SK-N-SH (cell line): ENCODE results near the gene LRRC8D. TPM values are rescaled to one million over a fixed set of nuclear protein-coding genes. Genes with fewer than 3 reads are reported as not detected.

ENCODE experiments used
- CTCF ChIA-PET: fragments of 300-600, 350-600 bp; formaldehyde crosslinking; extraction: SDS; loops from one replicate; lab custom pipeline; 2021; lab: Yijun Ruan, JAX
- POLR2A ChIA-PET: fragments of 350-600 bp; sonication (Branson Sonifier 250); formaldehyde crosslinking; extraction: SDS; loops from one replicate; lab custom pipeline; 2020; ENCODE audit warnings: antibody characterized with exemption, inconsistent platforms; lab: Yijun Ruan, JAX
- DNase-seq: peaks from one replicate; pipeline ENCODE4 v3.0.0; 2012
- H2AFZ ChIP-seq: fragments of 200-600 bp; sonication (generic); 2 replicates; pipeline ENCODE4 v1.8.1; 2016; ENCODE audit warnings: antibody characterized with exemption, mild to moderate bottlenecking, low read depth
- H3F3A ChIP-seq: fragments of 200-600 bp; sonication (generic); replicated peaks from 2 replicates; pipeline ENCODE3; 2016; ENCODE audit warnings: antibody characterized with exemption, mild to moderate bottlenecking; ENCODE audit not compliant: insufficient read depth
- H3K27ac ChIP-seq, 2 experiments: fragments of 200-500 bp in 1 of 2; fragments of 200-600 bp in 1 of 2; sonication (Bioruptor generic) in 1 of 2; sonication (generic), shearing (Covaris generic) in 1 of 2; 2 replicates each; pipeline versions ENCODE4 v1.5.1 to v1.6.1; 2014 to 2016; ENCODE audit warnings: low read depth in 2 of 2, inconsistent platforms in 1 of 2, low read length in 1 of 2, mild to moderate bottlenecking in 1 of 2, mixed read lengths in 1 of 2
- H3K27me3 ChIP-seq: fragments of 200-600 bp; sonication (generic), shearing (Covaris generic); 2 replicates; pipeline ENCODE4 v1.6.1; 2016; ENCODE audit warnings: mixed run types; ENCODE audit not compliant: insufficient read depth
- H3K36me3 ChIP-seq, 2 experiments: fragments of 200-500 bp in 1 of 2; fragments of 200-600 bp in 1 of 2; sonication (Bioruptor generic) in 1 of 2; sonication (generic) in 1 of 2; replicated peaks in 1 of 2; 2 replicates each; pipeline versions ENCODE3 to v1.5.1; 2014 to 2016; ENCODE audit warnings: low read length in 1 of 2, mild to moderate bottlenecking in 1 of 2; ENCODE audit not compliant: insufficient read depth in 2 of 2, control insufficient read depth in 1 of 2
- H3K4me1 ChIP-seq, 2 experiments: fragments of 200-500 bp in 1 of 2; fragments of 200-600 bp in 1 of 2; sonication (Bioruptor generic) in 1 of 2; sonication (generic), shearing (Covaris generic) in 1 of 2; 2 replicates each; pipeline versions ENCODE4 v1.5.1 to v1.6.1; 2014 to 2016; ENCODE audit warnings: low read depth in 1 of 2, low read length in 1 of 2, mixed run types in 1 of 2; ENCODE audit not compliant: insufficient read depth in 2 of 2, control insufficient read depth in 1 of 2
- H3K4me2 ChIP-seq: fragments of 200-600 bp; sonication (generic), shearing (Covaris generic); 2 replicates; pipeline ENCODE4 v1.6.1; 2017; ENCODE audit warnings: mixed run types
- H3K4me3 ChIP-seq, 2 experiments: fragments of 200-500 bp in 1 of 2; fragments of 200-600 bp in 1 of 2; sonication (Bioruptor generic) in 1 of 2; sonication (generic), shearing (Covaris generic) in 1 of 2; 2 replicates each; pipeline versions ENCODE4 v1.5.1 to v1.8.1; 2014 to 2016; ENCODE audit warnings: low read depth in 2 of 2, inconsistent platforms in 1 of 2, low read length in 1 of 2, mild to moderate bottlenecking in 1 of 2, mixed read lengths in 1 of 2, moderate library complexity in 1 of 2
- H3K79me2 ChIP-seq: fragments of 200-600 bp; sonication (generic); 2 replicates; pipeline ENCODE4 v1.8.1; 2017; ENCODE audit warnings: mild to moderate bottlenecking; ENCODE audit not compliant: insufficient read depth
- H3K9ac ChIP-seq: fragments of 200-600 bp; sonication (generic); 2 replicates; pipeline ENCODE4 v1.6.1; 2017; ENCODE audit warnings: mixed run types
- H3K9me2 ChIP-seq: fragments of 200-600 bp; sonication (generic); 2 replicates; pipeline ENCODE4 v1.6.1; 2017; ENCODE audit warnings: mixed run types
- H3K9me3 ChIP-seq: fragments of 200-600 bp; sonication (generic); 2 replicates; pipeline ENCODE4 v1.6.1; 2017; ENCODE audit warnings: mixed run types, mild to moderate bottlenecking, moderate library complexity
- H4K20me1 ChIP-seq: fragments of 200-600 bp; sonication (generic); 2 replicates; pipeline ENCODE4 v1.6.1; 2017; ENCODE audit warnings: mild to moderate bottlenecking, mixed run types; ENCODE audit not compliant: insufficient read depth
- CHD2 ChIP-seq: fragments of 150-350 bp; IDR thresholded peaks from 2 replicates; pipeline ENCODE4 v1.6.1; 2018; ENCODE audit warnings: low read length; ENCODE audit not compliant: partially characterized antibody
- EP300 ChIP-seq, 2 experiments: IDR thresholded peaks; 2 replicates each; pipeline versions ENCODE4 v1.4.0 to v1.6.1; 2012; ENCODE audit warnings: borderline replicate concordance in 1 of 2, low read depth in 1 of 2, low read length in 1 of 2
- FOXJ3 ChIP-seq: sonication (generic); formaldehyde crosslinking; IDR thresholded peaks from 2 replicates; pipeline ENCODE4 v1.5.1; 2020; ENCODE audit warnings: mild to moderate bottlenecking, missing genetic modification reagents
- FOXM1 ChIP-seq: IDR thresholded peaks from 2 replicates; pipeline ENCODE4 v1.4.0; 2012; ENCODE audit warnings: low read depth, mild to moderate bottlenecking
- NRF1 ChIP-seq: IDR thresholded peaks from 2 replicates; pipeline ENCODE4 v1.6.1; 2012; ENCODE audit warnings: low read depth, mild to moderate bottlenecking, low read length
- RFX5 ChIP-seq: IDR thresholded peaks from 2 replicates; pipeline ENCODE4 v1.6.1; 2012; ENCODE audit warnings: mild to moderate bottlenecking, improper control_type of control experiment, low read length
- SMC3 ChIP-seq: IDR thresholded peaks from 2 replicates; pipeline ENCODE4 v1.6.1; 2012; ENCODE audit warnings: low read depth, low read length, improper control_type of control experiment
- TCF12 ChIP-seq: IDR thresholded peaks from 2 replicates; pipeline ENCODE4 v1.4.0; 2012
- TEAD4 ChIP-seq: IDR thresholded peaks from 2 replicates; pipeline ENCODE4 v1.4.0; 2012; ENCODE audit warnings: mild to moderate bottlenecking, borderline replicate concordance; ENCODE audit not compliant: insufficient read depth
- WGBS: methylation state at CpG from one replicate; pipeline ENCODE4 v1.1.6; 2017; ENCODE audit warnings: low lambda C conversion rate; 5-methylcytosine and 5-hydroxymethylcytosine counted together
- polyA plus RNA-seq, 3 experiments: library from polyadenylated mRNA; depleted of rRNA; stranded (reverse); fragments of >200 nt; gene quantifications; 2 replicates each; pipeline ENCODE4 v1.2.3, GENCODE V29; 2012
- TF ChIP-seq, protein P1 (sequence below): IDR thresholded peaks from 2 replicates; pipeline ENCODE4 v1.4.0; 2012; ENCODE audit warnings: low read depth, borderline replicate concordance
- TF ChIP-seq, protein P2 (sequence below): IDR thresholded peaks from 2 replicates; pipeline ENCODE4 v1.4.0; 2012; ENCODE audit warnings: low read depth, borderline replicate concordance
- TF ChIP-seq, protein P3 (sequence below): fragments of 150-350 bp; IDR thresholded peaks from 2 replicates; pipeline ENCODE4 v1.6.1; 2017; ENCODE audit warnings: antibody characterized with exemption, low read length, low read depth, borderline replicate concordance

Gene LRRC8D
- polyA plus RNA-seq, 1 of the 3 experiments (the other 2 are of a cell fraction), result 15.0 TPM

DNA sequence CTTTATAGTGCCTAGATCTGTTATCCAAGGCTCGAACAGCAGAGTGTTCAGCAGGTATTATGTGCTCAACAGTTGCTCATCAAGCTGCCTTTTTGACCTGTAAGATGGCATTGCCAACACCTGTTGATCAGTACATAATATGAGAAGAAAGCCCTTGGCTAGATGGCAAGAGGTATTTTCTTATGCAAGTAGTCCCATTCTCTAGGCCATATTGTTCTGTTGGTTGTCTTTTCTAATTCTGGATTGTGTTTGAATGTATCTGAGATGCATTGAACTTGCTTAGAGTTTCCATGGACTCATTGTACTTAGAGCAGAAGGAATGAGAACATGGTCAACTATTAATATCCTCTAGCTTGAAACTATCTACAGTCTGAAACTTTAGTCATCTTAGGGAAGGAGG is 57.4 kb downstream of the LRRC8D start:
- H3K4me3 ChIP-seq, result no peak overlapping the region
- POLR2A ChIA-PET, result no interaction called here
- no peaks in the 10 kb centered on the region for H3F3A ChIP-seq
- H3K4me1 ChIP-seq, result peaks cover 8 to 12% of the 10 kb centered on the region in 2 experiments; a peak in 3 of 4 replicates
- H3K9me2 ChIP-seq, result no peaks in the 10 kb centered on the region
- H2AFZ ChIP-seq, result no peak overlapping the region
- DNase-seq, result no peak
- H3K4me2 ChIP-seq, result no peak overlapping the region
- peaks cover 9% of the 10 kb centered on the region; the same call in 1 of the 2 replicates for H3K9me3 ChIP-seq
- no peaks in the 10 kb centered on the region for H3K27me3 ChIP-seq
- H3K79me2 ChIP-seq, result no peaks in the 10 kb centered on the region
- TF ChIP-seq TEAD4 (no peak), FOXJ3 (CRISPR knock-in tag) (no peak), FOXM1 (no peak), RFX5 (no peak), SMC3 (no peak), CHD2 (no peak), NRF1 (no peak)
- TF ChIP-seq, protein P1, sequence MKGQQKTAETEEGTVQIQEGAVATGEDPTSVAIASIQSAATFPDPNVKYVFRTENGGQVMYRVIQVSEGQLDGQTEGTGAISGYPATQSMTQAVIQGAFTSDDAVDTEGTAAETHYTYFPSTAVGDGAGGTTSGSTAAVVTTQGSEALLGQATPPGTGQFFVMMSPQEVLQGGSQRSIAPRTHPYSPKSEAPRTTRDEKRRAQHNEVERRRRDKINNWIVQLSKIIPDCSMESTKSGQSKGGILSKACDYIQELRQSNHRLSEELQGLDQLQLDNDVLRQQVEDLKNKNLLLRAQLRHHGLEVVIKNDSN, result no peak
- no peak overlapping the region for H3K9ac ChIP-seq
- 94% methylated on average over 1 of the region's 1 CpG for WGBS
- H4K20me1 ChIP-seq, result no peaks in the 10 kb centered on the region
- H3K36me3 ChIP-seq, result peaks cover 5 to 6% of the 10 kb centered on the region in 2 experiments
- H3K27ac ChIP-seq, result no peak overlapping the region
- CTCF ChIA-PET, result interaction anchor here (0.6 to 2.2 kb wide), 2 partner anchors 14 to 35 kb away, joined by 3 to 8 read pairs; no protein-coding TSS in a partner anchor

DNA sequence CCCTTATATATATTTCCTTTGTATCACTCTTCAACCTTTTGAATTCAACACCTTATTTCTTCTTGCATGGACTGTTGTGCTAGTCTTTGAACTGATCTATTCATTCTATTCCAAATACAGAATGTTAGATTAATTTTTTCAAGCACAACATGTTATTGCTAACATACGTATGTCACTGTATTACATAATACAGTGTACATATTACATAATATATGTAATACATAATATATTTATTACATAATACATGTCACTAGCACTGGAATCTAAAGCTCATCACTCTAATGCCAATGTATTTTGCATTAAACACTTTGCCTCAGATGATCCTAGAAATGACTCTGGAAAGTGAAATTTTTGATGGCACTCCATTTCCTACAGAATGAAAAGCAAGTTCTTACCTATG is 59.8 kb downstream of the LRRC8D start:
- no peak for DNase-seq
- H3K79me2 ChIP-seq, result no peaks in the 10 kb centered on the region
- no peak for TF ChIP-seq TEAD4
- TF ChIP-seq, protein P2, sequence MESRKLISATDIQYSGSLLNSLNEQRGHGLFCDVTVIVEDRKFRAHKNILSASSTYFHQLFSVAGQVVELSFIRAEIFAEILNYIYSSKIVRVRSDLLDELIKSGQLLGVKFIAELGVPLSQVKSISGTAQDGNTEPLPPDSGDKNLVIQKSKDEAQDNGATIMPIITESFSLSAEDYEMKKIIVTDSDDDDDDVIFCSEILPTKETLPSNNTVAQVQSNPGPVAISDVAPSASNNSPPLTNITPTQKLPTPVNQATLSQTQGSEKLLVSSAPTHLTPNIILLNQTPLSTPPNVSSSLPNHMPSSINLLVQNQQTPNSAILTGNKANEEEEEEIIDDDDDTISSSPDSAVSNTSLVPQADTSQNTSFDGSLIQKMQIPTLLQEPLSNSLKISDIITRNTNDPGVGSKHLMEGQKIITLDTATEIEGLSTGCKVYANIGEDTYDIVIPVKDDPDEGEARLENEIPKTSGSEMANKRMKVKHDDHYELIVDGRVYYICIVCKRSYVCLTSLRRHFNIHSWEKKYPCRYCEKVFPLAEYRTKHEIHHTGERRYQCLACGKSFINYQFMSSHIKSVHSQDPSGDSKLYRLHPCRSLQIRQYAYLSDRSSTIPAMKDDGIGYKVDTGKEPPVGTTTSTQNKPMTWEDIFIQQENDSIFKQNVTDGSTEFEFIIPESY, result no peak
- TF ChIP-seq, protein P3, sequence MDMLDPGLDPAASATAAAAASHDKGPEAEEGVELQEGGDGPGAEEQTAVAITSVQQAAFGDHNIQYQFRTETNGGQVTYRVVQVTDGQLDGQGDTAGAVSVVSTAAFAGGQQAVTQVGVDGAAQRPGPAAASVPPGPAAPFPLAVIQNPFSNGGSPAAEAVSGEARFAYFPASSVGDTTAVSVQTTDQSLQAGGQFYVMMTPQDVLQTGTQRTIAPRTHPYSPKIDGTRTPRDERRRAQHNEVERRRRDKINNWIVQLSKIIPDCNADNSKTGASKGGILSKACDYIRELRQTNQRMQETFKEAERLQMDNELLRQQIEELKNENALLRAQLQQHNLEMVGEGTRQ, result no peak
- TF ChIP-seq TCF12, result no peak
- no peak for TF ChIP-seq EP300 (IDR thresholded peaks at IDR 0.05; ENCODE audit: borderline replicate concordance in 1 of 2, low read depth in 1 of 2, low read length in 1 of 2)
- peaks cover 5 to 23% of the 10 kb centered on the region in 2 experiments for H3K4me1 ChIP-seq
- no peak overlapping the region for H3K9ac ChIP-seq
- no peak overlapping the region for H3K4me2 ChIP-seq
- no peak overlapping the region for H2AFZ ChIP-seq
- no peak overlapping the region for H3K27ac ChIP-seq
- no peaks in the 10 kb centered on the region for H3K27me3 ChIP-seq
- H3K4me3 ChIP-seq, result no peak overlapping the region
- no peaks in the 10 kb centered on the region for H4K20me1 ChIP-seq
- H3F3A ChIP-seq, result peaks cover 7% of the 10 kb centered on the region
- peaks cover 5 to 6% of the 10 kb centered on the region in 2 experiments for H3K36me3 ChIP-seq
- H3K9me2 ChIP-seq, result no peaks in the 10 kb centered on the region
- ChIA-PET CTCF (interaction anchor here (1.9 kb wide), 1 partner anchor 37 kb away, joined by 5 read pairs; no protein-coding TSS in a partner anchor), POLR2A (no interaction called here)
- peaks cover 9% of the 10 kb centered on the region; the same call in 1 of the 2 replicates for H3K9me3 ChIP-seq
- WGBS, result 100% methylated on average over 1 of the region's 1 CpG
